Measurements from ENCODE around the gene PIR. TPM values are rescaled to one million over a fixed set of nuclear protein-coding genes. Genes with fewer than 3 reads are reported as not detected.

PIR gene
- total and polyA plus RNA-seq, 9 of the 15 experiments (the other 6 are each of a cell fraction or from before 2014, with no cell fraction given) = 7.5 to 29.8 (median 11.5) TPM

GRCh38 chrX:15515931-15516330 lies 22.8 kb upstream of the PIR start (continued):
- TF ChIP-seq SMAD4 (CRISPR knock-in tag; conservative IDR thresholded peaks at IDR 0.05) = peak; percentile 98
- no peak for TF ChIP-seq MGA (IDR thresholded peaks at IDR 0.05)
- no peak for TF ChIP-seq HMGN3 (IDR thresholded peaks at IDR 0.05; ENCODE audit: borderline replicate concordance, extremely low read depth, insufficient read length, low read depth, low read length)
- peak; percentile 91 for TF ChIP-seq CXXC5 (CRISPR knock-in tag; IDR thresholded peaks at IDR 0.05)
- TF ChIP-seq CCAR2 (IDR thresholded peaks at IDR 0.05; ENCODE audit: low read depth, low read length) = no peak
- no peak for TF ChIP-seq SIX5 (IDR thresholded peaks at IDR 0.05; ENCODE audit: borderline replicate concordance in 1 of 2, insufficient read depth in 1 of 2, low read depth in 1 of 2, low read length in 2 of 2)
- TF ChIP-seq CBX3 (IDR thresholded peaks at IDR 0.05; ENCODE audit: borderline replicate concordance in 1 of 2, low read length in 2 of 2) = peak in 1 of 2 experiments; percentile 85; a peak in 2 of 3 replicates
- TF ChIP-seq EWSR1 (IDR thresholded peaks at IDR 0.05; ENCODE audit: borderline replicate concordance, low read depth, partially characterized antibody) = no peak
- peak; percentile 88 for TF ChIP-seq SMARCA4 (IDR thresholded peaks at IDR 0.05)
- TF ChIP-seq SUPT5H (IDR thresholded peaks at IDR 0.05) = no peak
- TF ChIP-seq EP300 (IDR thresholded peaks at IDR 0.05; ENCODE audit: low read length) = peak; percentile 96
- TF ChIP-seq ZNF121 (CRISPR knock-in tag; conservative IDR thresholded peaks at IDR 0.05) = no peak
- TF ChIP-seq HDAC2 (IDR thresholded peaks at IDR 0.05) = 0 out of 2 replicates have a peak, but pooled peaks have one; percentile 60
- TF ChIP-seq CSDE1 (IDR thresholded peaks at IDR 0.05) = no peak
- TF ChIP-seq TAF7 (tag; IDR thresholded peaks at IDR 0.05) = no peak
- TF ChIP-seq ESRRA (IDR thresholded peaks at IDR 0.05; ENCODE audit: borderline replicate concordance, low read depth) = no peak
- TF ChIP-seq ZNF740 (CRISPR knock-in tag; IDR thresholded peaks at IDR 0.05) = no peak
- no peak for TF ChIP-seq ZNF740 (tag; IDR thresholded peaks at IDR 0.05)
